Fibroblast of lung (primary cell): ENCODE measurements around the gene GRAMD4.

ENCODE experiments used
- EZH2 ChIP-seq: IDR thresholded peaks from 2 replicates; pipeline ENCODE4 v1.5.1; 2012; ENCODE audit warnings: low read length, control low read depth, mild to moderate bottlenecking; ENCODE audit errors: missing control alignments
- TF ChIP-seq, protein P1 (sequence below), 2 donors: IDR thresholded peaks in 1 of 2; conservative IDR thresholded peaks in 1 of 2; 1 replicate in 1 of 2; 2 replicates in 1 of 2; pipeline ENCODE4 v1.5.1; 2011 to 2012; ENCODE audit warnings: low read length in 2 of 2, control low read depth in 1 of 2, inconsistent platforms in 1 of 2, low read depth in 1 of 2, mild to moderate bottlenecking in 1 of 2

DNA sequence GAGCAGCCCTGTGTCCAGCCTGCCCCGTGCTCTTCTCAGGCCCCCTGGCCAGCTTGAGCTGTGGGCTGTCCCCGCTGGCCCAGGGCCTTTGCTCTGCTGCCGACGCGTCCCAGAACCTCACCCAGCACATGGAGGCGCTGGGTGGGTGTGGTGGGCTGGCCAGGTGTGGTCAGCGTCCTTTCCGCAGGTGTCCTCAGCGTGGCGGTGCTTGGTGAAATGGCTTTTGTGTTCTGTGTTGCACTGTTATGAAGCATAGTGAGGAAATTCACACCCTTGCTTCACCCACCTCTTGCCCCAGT lies 37.4 kb downstream of the GRAMD4 start:
- TF ChIP-seq, protein P1, sequence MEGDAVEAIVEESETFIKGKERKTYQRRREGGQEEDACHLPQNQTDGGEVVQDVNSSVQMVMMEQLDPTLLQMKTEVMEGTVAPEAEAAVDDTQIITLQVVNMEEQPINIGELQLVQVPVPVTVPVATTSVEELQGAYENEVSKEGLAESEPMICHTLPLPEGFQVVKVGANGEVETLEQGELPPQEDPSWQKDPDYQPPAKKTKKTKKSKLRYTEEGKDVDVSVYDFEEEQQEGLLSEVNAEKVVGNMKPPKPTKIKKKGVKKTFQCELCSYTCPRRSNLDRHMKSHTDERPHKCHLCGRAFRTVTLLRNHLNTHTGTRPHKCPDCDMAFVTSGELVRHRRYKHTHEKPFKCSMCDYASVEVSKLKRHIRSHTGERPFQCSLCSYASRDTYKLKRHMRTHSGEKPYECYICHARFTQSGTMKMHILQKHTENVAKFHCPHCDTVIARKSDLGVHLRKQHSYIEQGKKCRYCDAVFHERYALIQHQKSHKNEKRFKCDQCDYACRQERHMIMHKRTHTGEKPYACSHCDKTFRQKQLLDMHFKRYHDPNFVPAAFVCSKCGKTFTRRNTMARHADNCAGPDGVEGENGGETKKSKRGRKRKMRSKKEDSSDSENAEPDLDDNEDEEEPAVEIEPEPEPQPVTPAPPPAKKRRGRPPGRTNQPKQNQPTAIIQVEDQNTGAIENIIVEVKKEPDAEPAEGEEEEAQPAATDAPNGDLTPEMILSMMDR (conservative IDR thresholded peaks at IDR 0.05 in 1 of 2, IDR thresholded peaks at IDR 0.05 in 1 of 2; ENCODE audit: low read depth in 1 of 2, low read length in 2 of 2), result no peak
- no peak for TF ChIP-seq EZH2
